ENCODE data around the gene FAM111A. TPM values are rescaled to one million over a fixed set of nuclear protein-coding genes. Genes with fewer than 3 reads are reported as not detected.
"Not testable (repeated sequence)": the region's sequence is repeated elsewhere in the genome, so short reads cannot be mapped to it uniquely, and the experiment has no call there.

FAM111A gene
- total RNA-seq, 6 donors from 2014 or later = 29.9 to 78.6 (median 53.8) TPM

- no peaks in the 10 kb centered on the region for H3K4me1 ChIP-seq
- peaks cover 10 to 21% (median 15%) of the 10 kb centered on the region in 4 donors for H3K9me3 ChIP-seq
- DNase-seq (no peak), ATAC-seq (ENCODE audit: low FRiP score in 2 of 2) (no peak)
- WGBS, 2 donors = 100% methylated on average over 1 of the region's 1 CpG
- no peak for TF ChIP-seq EP300 (IDR thresholded peaks at IDR 0.05)
- TF ChIP-seq POLR2A (IDR thresholded peaks at IDR 0.05) = no peak
- TF ChIP-seq POLR2AphosphoS5 (IDR thresholded peaks at IDR 0.05) = no peak
- TF ChIP-seq CTCF (IDR thresholded peaks at IDR 0.05) = no peak
- H3K4me3 ChIP-seq = no peak overlapping the region
- H3K27ac ChIP-seq = no peak overlapping the region
- H3K36me3 ChIP-seq = no peaks in the 10 kb centered on the region
- no peaks in the 10 kb centered on the region for H3K27me3 ChIP-seq
Observed at GRCh38 chr11:59115553-59115952, 27.1 kb upstream of the FAM111A start.

- Histone ChIP-seq H3K27ac (no peak overlapping the region), H3K36me3 (no peaks in the 10 kb centered on the region), H3K4me1 (no peaks in the 10 kb centered on the region), H3K9me3 (peaks cover 10 to 21% (median 15%) of the 10 kb centered on the region in 4 donors), H3K4me3 (no peak overlapping the region), H3K27me3 (no peaks in the 10 kb centered on the region)
- TF ChIP-seq EP300 (IDR thresholded peaks at IDR 0.05) (no peak), POLR2A (IDR thresholded peaks at IDR 0.05) (no peak), CTCF (IDR thresholded peaks at IDR 0.05) (no peak), POLR2AphosphoS5 (IDR thresholded peaks at IDR 0.05) (no peak)
- ATAC-seq (ENCODE audit: low FRiP score in 2 of 2) = no peak
- WGBS, 2 donors = 92 to 98% methylated on average over 2 of the region's 2 CpGs
- no peak for DNase-seq
Observed at GRCh38 chr11:59117774-59118173, 24.9 kb upstream of the FAM111A start.

- no peak for ATAC-seq (ENCODE audit: low FRiP score in 2 of 2)
- TF ChIP-seq CTCF (IDR thresholded peaks at IDR 0.05) (no peak), POLR2AphosphoS5 (IDR thresholded peaks at IDR 0.05) (no peak), POLR2A (IDR thresholded peaks at IDR 0.05) (no peak), EP300 (IDR thresholded peaks at IDR 0.05) (no peak)
- Histone ChIP-seq H3K36me3 (no peaks in the 10 kb centered on the region), H3K4me1 (no peaks in the 10 kb centered on the region), H3K9me3 (peaks cover 10 to 21% (median 15%) of the 10 kb centered on the region in 4 donors), H3K4me3 (no peak overlapping the region), H3K27ac (no peak overlapping the region), H3K27me3 (no peaks in the 10 kb centered on the region)
- DNase-seq = no peak
Observed at GRCh38 chr11:59119826-59120225, 22.8 kb upstream of the FAM111A start.

GRCh38 chr11:59135648-59136461, 6.8 kb upstream of the FAM111A start:
- no peaks in the 10 kb centered on the region for H3K27me3 ChIP-seq
- peaks cover 4 to 58% (median 15%) of the 10 kb centered on the region in 4 donors for H3K36me3 ChIP-seq
- peaks cover 0 to 7% (median 0%) of the 10 kb centered on the region in 4 donors for H3K4me1 ChIP-seq
- peak; percentile 85 to 96 for DNase-seq
- TF ChIP-seq POLR2AphosphoS5 (IDR thresholded peaks at IDR 0.05) (no peak), EP300 (IDR thresholded peaks at IDR 0.05) (no peak), POLR2A (IDR thresholded peaks at IDR 0.05) (no peak), CTCF (IDR thresholded peaks at IDR 0.05) (peak; percentile 85 to 95 (median 94))
- peaks cover 0 to 7% (median 3%) of the 10 kb centered on the region in 4 donors for H3K9me3 ChIP-seq
- peak; percentile 91 to 98 for ATAC-seq (ENCODE audit: low FRiP score in 2 of 2)
- H3K27ac ChIP-seq = no peak overlapping the region
- no peak overlapping the region for H3K4me3 ChIP-seq
- 22 to 23% methylated on average over 11 to 20 of the region's 20 CpGs for WGBS, 2 donors

GRCh38 chr11:59136551-59136950, 6.1 kb upstream of the FAM111A start:
- 80 to 87% methylated on average over 6 of the region's 6 CpGs for WGBS, 2 donors
- not testable (repeated sequence) for ATAC-seq (ENCODE audit: low FRiP score in 2 of 2); H3K9me3 ChIP-seq; DNase-seq; H3K27ac ChIP-seq; H3K27me3 ChIP-seq; H3K4me3 ChIP-seq
- Histone ChIP-seq H3K36me3 (peaks cover 4 to 54% (median 13%) of the 10 kb centered on the region in 4 donors), H3K4me1 (peaks cover 0 to 12% (median under 1%) of the 10 kb centered on the region in 4 donors)

Measured in upper lobe of left lung (tissue), 6 donors.